ENCODE results near the gene DSCAML1.

The DSCAML1 gene

DNA sequence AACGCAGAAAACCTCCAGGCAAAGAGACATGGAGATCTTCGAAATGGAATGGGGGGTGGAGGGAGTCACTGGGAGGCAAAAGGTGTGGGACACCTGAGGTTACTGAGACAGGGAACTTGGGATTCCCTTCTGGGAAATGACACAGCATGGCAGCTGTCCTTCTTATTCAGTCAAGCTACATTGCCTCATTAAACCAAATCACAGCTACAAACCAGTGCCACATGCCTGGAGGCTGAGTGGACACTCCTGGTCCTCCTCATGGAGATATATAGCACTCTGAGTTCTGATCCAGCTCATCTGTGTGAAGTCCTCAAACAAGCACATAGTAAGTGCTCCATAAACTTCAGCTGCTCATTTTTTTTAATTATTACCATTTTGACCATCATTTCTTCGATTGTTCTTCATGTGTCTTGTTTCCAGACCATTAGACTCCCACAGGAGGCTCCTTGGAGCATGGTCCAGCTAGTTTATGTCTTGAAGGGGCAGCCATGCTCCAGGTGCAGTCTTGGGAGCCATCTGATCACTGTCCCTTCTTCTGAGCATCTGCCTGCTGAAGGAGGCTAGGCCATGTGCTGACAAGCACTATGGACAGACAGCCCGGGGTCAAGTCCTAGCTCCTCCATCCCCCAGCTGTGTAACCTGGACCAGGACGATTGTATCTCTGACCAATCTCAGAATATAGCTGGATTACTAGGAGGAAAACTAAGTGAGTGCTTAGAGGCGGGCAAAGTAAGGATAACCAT is 37.2 kb upstream of the DSCAML1 start:
- in situ Hi-C loops (cut with MboI; ENCODE audit: low sequenced_read_pairs) = loop anchor here (10.0 to 25.0 kb wide), 2 partner anchors 111 to 228 kb away; no protein-coding TSS in a partner anchor

DNA sequence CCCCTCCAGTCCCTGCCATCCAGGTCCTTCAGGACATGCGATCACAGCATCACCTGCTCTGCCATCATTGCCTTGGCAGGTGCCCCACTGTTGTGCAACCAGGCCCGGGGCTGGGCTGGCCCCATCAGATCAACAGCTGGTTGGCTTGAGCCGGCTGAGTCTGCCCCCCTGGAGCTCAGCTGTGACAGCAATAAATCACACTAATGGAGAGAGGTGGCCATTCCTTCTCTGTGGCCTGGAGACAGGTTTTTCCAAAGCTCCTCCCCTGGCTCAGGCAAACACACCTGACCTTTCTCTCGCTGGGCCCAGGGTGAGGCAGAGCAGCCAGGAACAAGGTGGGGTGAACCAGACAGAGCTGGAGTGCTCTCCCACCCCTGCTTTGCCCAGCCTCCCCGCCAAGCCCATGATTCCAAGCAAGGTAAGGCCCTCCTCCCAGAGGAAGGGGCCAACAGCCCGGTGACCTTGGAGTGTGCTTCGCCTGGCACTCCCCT is 36.4 kb upstream of the DSCAML1 start:
- in situ Hi-C loops (cut with MboI; ENCODE audit: low sequenced_read_pairs) = loop anchor here (10.0 to 25.0 kb wide), 2 partner anchors 111 to 229 kb away; no protein-coding TSS in a partner anchor

DNA sequence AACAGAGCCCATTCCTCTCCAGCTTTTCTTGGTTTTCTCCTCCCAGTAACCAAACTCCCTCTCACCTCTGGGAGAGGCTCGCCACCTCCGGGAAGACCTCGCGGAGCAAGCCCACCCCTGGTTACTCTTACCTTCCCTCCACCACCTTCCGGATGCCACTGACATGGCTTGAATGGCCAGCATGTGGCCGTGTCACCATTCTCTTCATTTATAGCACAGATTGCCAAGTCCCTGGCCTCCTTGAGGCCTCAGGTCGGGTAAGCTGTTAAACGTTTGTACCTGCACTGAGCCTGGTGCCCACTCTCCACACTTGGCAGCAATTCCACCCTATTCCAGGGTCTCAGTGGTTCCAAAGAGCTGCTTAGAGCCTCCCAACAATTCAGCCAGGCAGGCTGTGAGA is 35.5 kb upstream of the DSCAML1 start:
- in situ Hi-C loops (cut with MboI; ENCODE audit: low sequenced_read_pairs) = loop anchor here (10.0 to 25.0 kb wide), 2 partner anchors 112 to 230 kb away; no protein-coding TSS in a partner anchor

DNA sequence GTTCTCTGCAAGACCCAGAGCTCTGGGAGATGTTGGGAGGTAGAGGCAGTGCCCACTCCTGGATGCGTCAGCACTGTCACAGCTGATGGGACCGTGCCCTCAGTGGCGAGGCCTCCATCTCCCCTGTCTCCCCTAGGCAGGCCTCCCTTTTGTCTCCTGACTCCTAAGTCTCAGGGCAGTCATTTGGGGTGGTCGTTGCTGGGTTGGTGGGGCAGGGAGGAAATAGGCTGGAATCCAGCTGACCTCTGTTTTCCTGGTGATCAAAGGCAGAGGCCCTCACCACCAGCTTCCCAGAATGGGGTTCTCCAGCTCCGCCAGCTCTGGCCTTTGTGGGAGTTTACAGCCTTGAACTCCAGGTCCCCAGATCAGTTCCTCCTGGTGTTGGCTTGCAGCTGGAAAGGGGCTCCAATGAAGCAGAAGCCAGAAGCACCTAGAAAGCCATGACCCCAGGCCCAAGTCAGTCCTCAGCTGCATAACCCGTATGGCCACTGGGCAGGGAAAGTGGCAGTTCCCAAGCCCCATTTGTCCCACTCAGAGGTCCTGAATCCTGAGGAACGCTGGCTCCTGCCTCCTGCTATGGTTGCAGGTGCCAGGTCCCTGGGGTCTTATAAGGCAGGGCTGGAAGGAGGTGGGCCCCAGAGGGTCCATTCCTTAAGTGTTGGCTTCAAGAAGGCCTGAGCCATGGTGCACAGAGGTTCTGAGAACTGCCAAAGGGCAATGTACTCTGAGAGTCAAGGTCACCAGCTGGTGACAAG is 34.8 kb upstream of the DSCAML1 start:
- in situ Hi-C loops (cut with MboI; ENCODE audit: low sequenced_read_pairs) = loop anchor here (10.0 to 25.0 kb wide), 2 partner anchors 113 to 230 kb away; no protein-coding TSS in a partner anchor

DNA sequence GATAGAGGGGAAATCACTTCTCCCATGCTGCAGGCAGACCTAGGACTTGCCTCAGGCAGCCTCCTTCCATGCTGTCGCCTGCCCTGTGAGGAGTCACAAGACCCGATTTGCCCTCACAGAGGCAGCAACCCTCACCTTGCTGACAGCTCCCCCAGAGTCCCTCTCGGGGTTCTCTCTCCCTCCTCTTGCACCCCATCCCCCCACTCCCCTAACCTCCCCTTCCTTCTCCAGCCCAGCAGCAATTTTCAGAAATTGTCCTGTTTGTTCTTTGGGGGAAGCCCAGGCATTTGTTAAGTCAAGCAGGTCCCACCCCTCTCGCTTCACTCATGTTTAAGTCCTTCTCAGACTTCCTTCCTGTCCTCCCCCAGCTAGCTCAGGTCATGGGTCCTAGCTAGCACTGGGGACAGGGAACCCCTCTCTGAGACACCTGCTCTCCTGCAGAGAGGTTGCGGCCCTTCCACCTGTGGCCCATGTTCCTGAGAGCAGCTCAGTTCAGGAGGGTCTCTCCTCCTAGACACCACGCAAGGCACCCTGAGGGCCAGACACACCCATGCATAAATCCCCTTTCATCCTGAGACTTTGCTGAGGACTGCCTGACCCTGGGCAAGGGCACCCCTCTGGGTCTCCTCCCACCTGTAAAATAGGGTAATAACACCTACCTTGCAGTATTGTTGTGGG is 33.8 kb upstream of the DSCAML1 start:
- in situ Hi-C loops (cut with MboI; ENCODE audit: low sequenced_read_pairs) = loop anchor here (10.0 to 25.0 kb wide), 2 partner anchors 114 to 231 kb away; no protein-coding TSS in a partner anchor

DNA sequence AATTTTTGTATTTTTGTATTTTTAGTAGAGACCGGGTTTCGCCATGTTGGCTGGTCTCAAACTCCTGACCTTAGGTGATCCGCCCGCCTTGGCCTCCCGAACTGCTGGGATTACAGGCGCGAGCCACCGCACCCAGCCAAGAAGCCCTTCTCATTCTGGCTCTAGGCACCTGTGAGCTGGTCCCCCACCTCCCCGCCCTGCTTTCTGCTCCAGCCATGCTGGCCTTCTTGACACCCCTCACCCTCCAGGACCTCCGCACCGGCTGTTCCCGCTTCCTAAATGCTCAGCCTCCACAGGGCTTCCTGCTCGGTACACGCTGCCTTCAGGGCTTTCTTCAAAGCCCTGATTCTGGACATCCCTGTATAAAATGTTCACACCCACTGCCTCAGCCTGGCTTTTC is 33.1 kb upstream of the DSCAML1 start:
- in situ Hi-C loops (cut with MboI; ENCODE audit: low sequenced_read_pairs) = loop anchor here (10.0 to 25.0 kb wide), 2 partner anchors 115 to 232 kb away; no protein-coding TSS in a partner anchor

DNA sequence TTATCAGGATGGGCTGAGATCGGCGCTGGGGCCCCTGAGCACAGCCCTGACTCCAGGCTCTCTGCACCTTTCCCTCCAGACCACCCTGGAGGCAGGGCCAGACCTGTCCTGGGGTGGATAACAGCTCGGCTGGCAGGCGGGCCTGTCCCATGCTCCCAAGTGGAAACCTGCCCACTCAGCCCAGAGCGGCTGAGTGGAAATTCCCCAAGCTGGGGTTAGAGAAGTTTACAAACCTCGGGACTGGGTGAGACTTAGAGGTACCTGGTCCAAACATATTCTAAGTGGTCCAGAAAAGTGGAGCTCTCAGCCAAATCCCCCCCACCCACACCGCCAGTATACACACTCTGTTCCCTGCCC is 32.3 kb upstream of the DSCAML1 start:
- in situ Hi-C loops (cut with MboI; ENCODE audit: low sequenced_read_pairs) = loop anchor here (25.0 kb wide), 1 partner anchor 233 kb away; no protein-coding TSS in a partner anchor

DNA sequence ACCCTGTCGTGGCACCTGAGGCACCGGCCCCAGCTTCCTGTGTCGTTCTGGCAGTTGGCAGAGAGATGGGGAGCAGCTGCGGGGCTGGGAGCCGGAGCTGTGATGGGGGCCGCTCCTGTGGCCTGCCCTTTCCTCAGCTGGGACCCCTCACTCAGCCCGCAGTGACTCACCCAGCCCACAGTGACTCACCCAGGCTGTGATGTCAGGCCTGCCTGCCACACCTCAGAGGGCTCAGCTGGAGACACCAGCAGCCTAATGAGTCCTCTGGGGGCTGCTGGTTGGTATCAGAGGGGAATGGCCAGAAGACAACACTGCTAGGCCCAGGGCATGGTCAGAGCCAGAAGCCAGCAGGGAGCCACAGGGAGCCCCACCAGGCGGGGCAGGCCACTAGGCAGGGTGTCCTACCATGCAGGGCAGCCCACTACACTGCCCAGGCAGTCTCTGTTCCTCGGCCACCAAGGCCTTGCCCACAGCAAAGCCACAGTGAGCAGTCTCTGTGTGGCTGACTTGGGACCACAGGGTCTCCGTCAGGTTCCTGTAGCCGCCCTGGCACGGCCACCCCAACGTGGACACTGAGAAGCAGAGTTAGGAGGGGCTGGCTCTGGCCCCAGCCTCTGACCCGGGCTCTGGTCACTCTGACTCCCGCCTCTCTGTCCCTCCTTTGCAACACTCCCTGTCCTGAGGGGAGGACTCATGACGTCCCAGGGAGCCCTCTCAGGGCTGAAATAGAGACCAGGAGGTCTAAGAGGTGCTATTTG is 31.8 kb upstream of the DSCAML1 start:
- in situ Hi-C loops (cut with MboI; ENCODE audit: low sequenced_read_pairs) = loop anchor here (25.0 kb wide), 1 partner anchor 234 kb away; no protein-coding TSS in a partner anchor

DNA sequence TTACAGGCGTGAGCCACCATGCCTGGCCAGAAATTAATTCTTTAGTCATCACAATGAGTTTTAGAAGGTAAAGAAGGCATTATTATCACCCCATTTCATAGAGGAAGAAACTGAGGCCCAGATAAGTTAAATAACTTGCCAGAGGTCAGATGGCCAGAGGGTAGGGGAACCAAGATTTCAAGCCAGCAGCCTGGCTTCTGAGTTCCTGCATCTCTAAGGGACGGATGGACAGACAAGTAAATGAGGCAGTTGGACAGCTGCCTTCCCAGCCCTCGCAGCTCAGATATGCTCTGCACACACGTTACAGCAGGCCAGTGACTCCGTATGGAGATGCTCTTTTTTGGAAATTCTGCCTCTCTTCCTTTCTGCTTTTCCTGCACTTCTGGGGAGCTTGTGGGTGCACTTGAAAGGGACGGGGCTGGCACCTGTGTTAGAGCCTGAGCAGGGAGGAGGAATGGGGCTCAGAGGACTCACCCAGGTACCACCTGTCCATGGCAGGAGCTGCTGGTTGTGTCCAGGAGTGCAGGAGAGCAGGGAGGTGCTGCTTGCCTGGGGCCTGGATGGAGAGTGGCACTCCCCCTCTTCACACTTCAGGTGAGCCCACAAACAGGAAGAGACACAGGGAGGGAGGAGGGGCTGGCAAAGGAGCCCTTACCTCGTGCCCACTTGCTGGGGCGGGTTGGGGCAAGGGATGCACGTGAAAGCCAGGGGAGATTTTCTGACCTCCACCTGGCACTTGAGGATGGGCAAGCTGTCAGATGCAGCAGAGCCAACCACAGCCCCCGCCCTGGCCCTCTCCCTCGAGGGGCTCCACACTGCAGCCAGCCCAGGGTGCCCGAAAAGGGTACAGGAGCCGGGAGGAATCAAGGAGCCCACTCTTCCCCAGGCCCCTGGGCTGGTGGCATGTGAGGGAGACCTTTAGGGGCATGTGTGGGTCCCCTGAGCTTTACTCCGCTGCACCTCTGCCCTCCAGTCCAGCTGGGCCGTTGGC is 30.8 kb upstream of the DSCAML1 start:
- in situ Hi-C loops (cut with MboI; ENCODE audit: low sequenced_read_pairs) = loop anchor here (25.0 kb wide), 1 partner anchor 234 kb away; no protein-coding TSS in a partner anchor

DNA sequence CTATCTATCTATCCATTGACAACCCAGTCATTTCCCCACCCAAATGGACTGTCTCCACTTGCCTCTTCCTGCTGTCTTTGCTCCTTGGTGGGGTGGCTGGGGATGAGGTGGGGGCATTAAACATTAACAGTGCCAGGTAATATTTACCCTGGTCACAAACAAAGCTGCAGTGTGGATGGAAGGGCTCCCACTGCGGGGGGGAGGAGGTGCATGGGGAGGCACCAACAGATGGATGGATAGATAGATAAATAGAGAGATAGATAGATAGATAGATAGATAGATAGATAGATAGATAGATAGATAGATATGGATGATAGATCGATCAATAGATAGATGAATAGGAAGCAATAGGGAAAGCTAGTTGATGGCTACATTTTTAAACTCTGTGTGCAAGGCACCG is 29.8 kb upstream of the DSCAML1 start:
- in situ Hi-C loops (cut with MboI; ENCODE audit: low sequenced_read_pairs) = loop anchor here (25.0 kb wide), 1 partner anchor 235 kb away; no protein-coding TSS in a partner anchor

DNA sequence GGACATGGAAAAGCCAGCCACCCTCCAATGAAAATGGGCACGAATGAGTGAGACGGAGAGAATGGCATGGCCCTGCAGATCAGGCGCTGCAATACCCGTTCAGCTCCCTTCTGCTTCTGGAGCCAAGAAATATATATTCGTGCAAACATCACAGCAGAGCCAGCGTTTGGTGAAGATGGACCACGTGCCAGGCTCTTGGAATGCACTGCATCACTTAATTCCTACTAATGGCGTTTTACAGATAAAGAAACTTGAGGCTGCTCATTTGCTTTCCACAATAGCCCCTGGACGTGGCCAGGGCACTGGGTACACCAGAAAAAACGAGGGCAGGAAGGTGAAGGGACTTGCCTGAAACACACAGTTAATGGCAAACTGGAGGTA is 29.2 kb upstream of the DSCAML1 start:
- in situ Hi-C loops (cut with MboI; ENCODE audit: low sequenced_read_pairs) = loop anchor here (25.0 kb wide), 1 partner anchor 236 kb away; no protein-coding TSS in a partner anchor

DNA sequence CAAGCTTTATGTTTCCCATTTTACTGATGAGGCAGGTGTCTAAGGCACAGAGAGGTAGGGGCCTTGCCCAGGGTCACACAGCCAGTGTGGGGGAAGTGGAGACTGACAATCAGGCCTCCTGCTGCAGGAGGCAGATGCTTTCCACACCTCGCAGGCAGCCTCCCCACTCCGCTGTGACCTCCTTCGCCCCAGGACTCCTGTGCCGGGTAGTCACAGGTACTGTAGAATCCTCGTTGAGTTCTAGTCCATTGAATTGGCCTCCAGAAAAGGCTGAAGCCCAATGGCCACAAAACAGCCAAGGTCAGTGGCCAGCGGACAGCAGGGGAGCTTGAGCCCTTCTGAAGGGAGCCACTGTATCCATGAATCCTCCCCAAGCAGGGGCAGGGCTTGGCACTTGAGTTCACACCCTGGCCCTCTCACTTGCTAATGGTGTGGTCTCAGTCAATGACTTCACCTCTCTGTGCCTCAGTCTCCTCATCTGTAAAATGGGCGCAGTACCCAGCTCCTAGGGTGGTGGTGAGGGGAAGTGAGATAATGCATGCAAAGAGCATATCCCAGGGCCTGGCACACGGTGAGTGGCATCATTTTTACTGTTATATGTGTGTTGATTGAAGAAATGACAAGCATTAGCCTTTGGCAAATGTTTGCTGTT is 28.6 kb upstream of the DSCAML1 start:
- in situ Hi-C loops (cut with MboI; ENCODE audit: low sequenced_read_pairs) = loop anchor here (25.0 kb wide), 1 partner anchor 237 kb away; no protein-coding TSS in a partner anchor

DNA sequence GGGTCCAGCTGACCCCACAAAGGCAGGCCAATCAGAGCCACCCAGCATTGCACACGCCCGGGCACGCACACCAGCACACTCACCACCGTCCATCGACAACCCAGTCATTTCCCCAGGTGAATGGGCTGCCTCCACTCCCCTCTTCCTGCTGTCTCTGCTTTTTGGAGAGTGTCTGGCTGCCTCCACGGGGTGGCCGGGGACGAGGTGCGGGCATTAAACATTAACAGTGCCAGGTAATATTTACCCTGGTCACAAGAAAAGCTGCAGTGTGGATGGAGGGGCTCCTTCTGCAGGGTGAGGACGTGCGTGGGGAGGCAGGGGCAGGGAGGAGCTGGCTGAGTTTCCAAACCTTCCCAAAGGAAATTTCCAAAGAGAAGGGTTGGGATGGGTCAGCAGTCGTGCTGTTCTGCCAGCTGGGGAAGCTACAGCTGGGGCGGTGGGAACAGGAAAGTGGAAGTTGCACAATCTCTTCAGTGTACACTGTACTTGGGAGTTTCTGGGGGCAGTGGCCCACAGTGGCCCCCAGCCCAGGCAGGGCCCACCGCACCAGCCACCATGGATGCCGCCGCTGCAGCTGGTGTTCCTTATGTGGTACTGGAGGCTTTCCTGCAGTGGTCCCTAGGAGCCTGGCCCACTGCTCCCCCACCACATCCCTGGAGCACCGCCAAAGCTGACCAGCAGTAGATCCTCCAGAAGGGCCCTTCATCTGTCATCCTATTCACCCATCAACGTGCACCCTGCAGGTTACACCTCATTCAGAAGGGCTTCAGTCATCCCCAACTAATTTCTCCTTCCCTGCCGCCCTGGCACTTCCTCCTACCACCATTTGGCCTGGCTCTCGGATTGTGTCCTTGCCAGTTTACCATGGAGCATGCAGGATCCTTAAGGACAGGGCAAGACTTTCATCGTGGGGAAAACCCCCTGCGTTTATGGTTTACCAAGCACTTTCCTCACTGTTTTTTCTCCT is 27.8 kb upstream of the DSCAML1 start, which contains the start of gene FXYD2:
FXYD2 (minus strand) TSS at position 174 of the 967 bp plus-strand sequence; CDS start at position 108, 66 bp downstream.
- in situ Hi-C loops (cut with MboI; ENCODE audit: low sequenced_read_pairs) = loop anchor here (25.0 kb wide), 1 partner anchor 237 kb away; no protein-coding TSS in a partner anchor

DNA sequence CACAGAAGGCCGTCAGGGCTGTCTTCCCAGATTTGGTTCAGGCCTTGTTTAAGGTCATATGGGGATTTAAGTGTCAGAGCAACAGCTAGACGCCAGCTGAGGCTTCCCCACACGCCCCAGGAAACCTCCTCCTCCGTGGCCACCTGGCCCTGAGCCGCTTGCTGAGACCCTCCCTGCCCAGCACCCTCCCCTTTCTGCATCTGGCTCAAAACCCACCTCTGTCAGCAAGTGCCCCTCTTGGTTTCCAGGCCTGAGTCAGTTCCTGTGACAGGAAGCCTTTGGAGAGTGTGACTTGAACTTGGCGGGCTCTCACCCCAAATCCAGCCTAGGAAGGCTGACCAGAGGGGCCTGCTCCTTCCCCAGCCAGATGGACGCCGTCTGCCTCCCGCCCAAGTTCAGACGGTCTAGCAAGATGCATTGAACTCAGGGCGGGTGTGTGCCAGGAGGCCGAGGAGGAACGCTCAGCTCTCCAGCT is 27.0 kb upstream of the DSCAML1 start:
- in situ Hi-C loops (cut with MboI; ENCODE audit: low sequenced_read_pairs) = no loop called here

DNA sequence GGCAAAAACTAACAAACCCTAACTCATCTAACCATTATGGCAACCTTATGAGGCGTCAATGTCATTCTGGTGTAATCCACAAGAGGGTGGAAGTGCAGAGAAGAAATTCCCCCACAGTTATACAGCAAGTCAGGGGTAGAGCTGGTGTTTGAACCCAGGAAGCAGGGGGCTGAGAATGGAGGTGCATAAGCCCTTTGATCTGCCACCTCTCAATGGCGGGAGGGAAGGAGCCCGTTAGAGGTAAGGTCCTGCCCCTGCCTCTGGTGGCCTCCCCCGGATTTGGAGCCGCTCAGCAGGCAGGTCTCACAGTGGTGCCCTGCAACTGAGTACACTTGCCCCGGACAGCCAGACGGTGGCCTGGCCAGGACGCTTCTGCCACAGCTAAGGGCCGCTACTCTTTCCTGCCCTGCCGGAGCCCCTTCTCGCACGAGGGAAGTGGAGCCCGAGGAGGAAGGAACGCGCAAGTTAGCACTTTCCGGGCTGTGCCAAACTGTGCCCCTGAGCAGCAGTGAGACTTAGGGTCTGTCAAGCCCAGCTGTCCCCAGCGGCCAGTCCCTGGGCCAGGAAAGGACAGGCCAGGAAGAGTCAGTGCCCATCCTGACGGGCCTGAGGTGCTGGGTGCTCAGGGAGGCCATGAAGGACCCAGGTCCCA is 26.4 kb upstream of the DSCAML1 start:
- in situ Hi-C loops (cut with MboI; ENCODE audit: low sequenced_read_pairs) = no loop called here
